ENCODE data around the gene FBXL19. TPM values are rescaled to one million over a fixed set of nuclear protein-coding genes. Genes with fewer than 3 reads are reported as not detected.
A peak's percentile ranks its signal among the peaks of the same experiment; 100 is the strongest.

The FBXL19 gene
- total and polyA plus RNA-seq, 2 of the 13 experiments (the other 11 are each of a cell fraction or from before 2014, with no cell fraction given), result 6.0 to 13.7 TPM

DNA sequence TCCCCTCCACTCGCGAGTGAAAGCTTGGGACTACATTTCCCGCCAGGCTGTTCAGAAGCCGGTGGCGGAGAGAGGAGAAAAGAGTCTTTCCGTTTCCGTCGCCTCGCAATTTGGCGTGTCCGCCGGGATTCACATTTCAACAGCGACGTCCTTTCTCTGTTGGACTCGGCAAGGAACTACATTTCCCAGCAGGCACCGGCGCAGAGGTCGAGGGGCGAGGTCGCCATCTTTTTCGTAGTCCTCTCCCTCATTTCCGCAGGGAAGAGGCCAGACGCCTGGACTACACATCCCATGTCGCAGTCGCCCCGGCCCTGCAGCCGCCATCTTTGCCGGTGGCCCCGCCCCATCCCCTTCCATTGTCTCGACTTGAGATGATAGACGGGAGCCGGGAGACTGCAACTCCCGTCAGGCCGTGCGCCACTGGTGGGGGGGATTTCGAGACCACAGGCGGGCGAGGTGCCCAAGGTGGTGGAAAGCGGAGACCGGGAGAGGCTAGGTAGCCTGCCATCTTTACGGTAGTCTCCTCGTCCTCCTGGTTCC is 882 bp upstream of the FBXL19 start (continued):
- TF ChIP-seq ZBTB1 (CRISPR knock-in tag; IDR thresholded peaks at IDR 0.05; ENCODE audit: borderline replicate concordance), result no peak
- peak; percentile 42; the same call in 1 of the 2 replicates for TF ChIP-seq ZNF891 (CRISPR knock-in tag; IDR thresholded peaks at IDR 0.05)
- TF ChIP-seq ZFP36 (IDR thresholded peaks at IDR 0.05; ENCODE audit: borderline replicate concordance, low read depth, low read length, partially characterized antibody), result peak; percentile 5
- TF ChIP-seq, protein P1, sequence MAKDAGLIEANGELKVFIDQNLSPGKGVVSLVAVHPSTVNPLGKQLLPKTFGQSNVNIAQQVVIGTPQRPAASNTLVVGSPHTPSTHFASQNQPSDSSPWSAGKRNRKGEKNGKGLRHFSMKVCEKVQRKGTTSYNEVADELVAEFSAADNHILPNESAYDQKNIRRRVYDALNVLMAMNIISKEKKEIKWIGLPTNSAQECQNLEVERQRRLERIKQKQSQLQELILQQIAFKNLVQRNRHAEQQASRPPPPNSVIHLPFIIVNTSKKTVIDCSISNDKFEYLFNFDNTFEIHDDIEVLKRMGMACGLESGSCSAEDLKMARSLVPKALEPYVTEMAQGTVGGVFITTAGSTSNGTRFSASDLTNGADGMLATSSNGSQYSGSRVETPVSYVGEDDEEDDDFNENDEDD (CRISPR knock-in tag; IDR thresholded peaks at IDR 0.05; ENCODE audit: borderline replicate concordance), result peak; percentile 12; the same call in 1 of the 2 replicates
- TF ChIP-seq POLR2A (IDR thresholded peaks at IDR 0.05; ENCODE audit: insufficient read depth in 1 of 2, low read depth in 2 of 2, low read length in 2 of 2), result peak in 1 of 2 experiments; percentile 58; a peak in 2 of 4 replicates
- TF ChIP-seq HNF4G (IDR thresholded peaks at IDR 0.05; ENCODE audit: borderline replicate concordance, low read depth, low read length), result peak; percentile 33; the same call in 1 of the 2 replicates
- TF ChIP-seq HNF4G (CRISPR knock-in tag; IDR thresholded peaks at IDR 0.05; ENCODE audit: borderline replicate concordance, low read depth), result peak; percentile 49; the same call in 1 of the 2 replicates
- TF ChIP-seq ZNF747 (CRISPR knock-in tag; IDR thresholded peaks at IDR 0.05; ENCODE audit: borderline replicate concordance), result peak; percentile 11; the same call in 1 of the 2 replicates
- TF ChIP-seq ZNF24 (IDR thresholded peaks at IDR 0.05), result no peak
- TF ChIP-seq ZNF572 (CRISPR knock-in tag; IDR thresholded peaks at IDR 0.05), result 0 out of 2 replicates have a peak, but pooled peaks have one; percentile 56
- TF ChIP-seq KAT8 (CRISPR knock-in tag; IDR thresholded peaks at IDR 0.05), result peak; percentile 85
- 0 out of 2 replicates have a peak, but pooled peaks have one; percentile 57 for TF ChIP-seq RFXAP (CRISPR knock-in tag; IDR thresholded peaks at IDR 0.05; ENCODE audit: borderline replicate concordance)
- peak; percentile 71; the same call in 1 of the 2 replicates for TF ChIP-seq ZNF335 (CRISPR knock-in tag; IDR thresholded peaks at IDR 0.05)
- TF ChIP-seq NCOA2 (CRISPR knock-in tag; IDR thresholded peaks at IDR 0.05), result peak; percentile 11; the same call in 1 of the 2 replicates
- TF ChIP-seq ETS1 (CRISPR knock-in tag; IDR thresholded peaks at IDR 0.05), result no peak
- peak; percentile 82 for TF ChIP-seq RBFOX2 (IDR thresholded peaks at IDR 0.05; ENCODE audit: low read depth, low read length)
- TF ChIP-seq, protein P2, sequence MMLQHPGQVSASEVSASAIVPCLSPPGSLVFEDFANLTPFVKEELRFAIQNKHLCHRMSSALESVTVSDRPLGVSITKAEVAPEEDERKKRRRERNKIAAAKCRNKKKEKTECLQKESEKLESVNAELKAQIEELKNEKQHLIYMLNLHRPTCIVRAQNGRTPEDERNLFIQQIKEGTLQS (CRISPR knock-in tag; IDR thresholded peaks at IDR 0.05), result 0 out of 2 replicates have a peak, but pooled peaks have one; percentile 7
- TF ChIP-seq, protein P3, sequence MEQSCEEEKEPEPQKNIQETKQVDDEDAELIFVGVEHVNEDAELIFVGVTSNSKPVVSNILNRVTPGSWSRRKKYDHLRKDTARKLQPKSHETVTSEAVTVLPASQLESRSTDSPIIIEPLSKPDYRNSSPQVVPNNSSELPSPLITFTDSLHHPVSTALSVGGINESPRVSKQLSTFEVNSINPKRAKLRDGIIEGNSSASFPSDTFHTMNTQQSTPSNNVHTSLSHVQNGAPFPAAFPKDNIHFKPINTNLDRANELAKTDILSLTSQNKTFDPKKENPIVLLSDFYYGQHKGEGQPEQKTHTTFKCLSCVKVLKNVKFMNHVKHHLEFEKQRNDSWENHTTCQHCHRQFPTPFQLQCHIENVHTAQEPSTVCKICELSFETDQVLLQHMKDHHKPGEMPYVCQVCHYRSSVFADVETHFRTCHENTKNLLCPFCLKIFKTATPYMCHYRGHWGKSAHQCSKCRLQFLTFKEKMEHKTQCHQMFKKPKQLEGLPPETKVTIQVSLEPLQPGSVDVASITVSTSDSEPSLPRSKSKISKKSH (CRISPR knock-in tag; IDR thresholded peaks at IDR 0.05; ENCODE audit: borderline replicate concordance), result peak; percentile 70
- TF ChIP-seq, protein P4, sequence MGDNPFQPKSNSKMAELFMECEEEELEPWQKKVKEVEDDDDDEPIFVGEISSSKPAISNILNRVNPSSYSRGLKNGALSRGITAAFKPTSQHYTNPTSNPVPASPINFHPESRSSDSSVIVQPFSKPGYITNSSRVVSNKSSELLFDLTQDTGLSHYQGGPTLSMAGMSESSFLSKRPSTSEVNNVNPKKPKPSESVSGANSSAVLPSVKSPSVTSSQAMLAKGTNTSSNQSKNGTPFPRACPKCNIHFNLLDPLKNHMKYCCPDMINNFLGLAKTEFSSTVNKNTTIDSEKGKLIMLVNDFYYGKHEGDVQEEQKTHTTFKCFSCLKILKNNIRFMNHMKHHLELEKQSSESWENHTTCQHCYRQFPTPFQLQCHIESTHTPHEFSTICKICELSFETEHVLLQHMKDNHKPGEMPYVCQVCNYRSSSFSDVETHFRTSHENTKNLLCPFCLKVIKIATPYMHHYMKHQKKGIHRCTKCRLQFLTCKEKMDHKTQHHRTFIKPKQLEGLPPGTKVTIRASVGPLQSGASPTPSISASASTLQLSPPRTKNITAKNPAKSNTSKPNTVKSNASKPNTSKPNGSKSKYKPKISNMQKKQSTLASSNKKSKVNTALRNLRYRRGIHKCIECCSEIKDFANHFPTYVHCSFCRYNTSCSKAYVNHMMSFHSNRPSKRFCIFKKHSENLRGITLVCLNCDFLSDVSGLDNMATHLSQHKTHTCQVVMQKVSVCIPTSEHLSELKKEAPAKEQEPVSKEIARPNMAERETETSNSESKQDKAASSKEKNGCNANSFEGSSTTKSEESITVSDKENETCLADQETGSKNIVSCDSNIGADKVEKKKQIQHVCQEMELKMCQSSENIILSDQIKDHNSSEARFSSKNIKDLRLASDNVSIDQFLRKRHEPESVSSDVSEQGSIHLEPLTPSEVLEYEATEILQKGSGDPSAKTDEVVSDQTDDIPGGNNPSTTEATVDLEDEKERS (CRISPR knock-in tag; IDR thresholded peaks at IDR 0.05), result no peak; the same call in 1 of the 2 replicates
- TF ChIP-seq, protein P5, sequence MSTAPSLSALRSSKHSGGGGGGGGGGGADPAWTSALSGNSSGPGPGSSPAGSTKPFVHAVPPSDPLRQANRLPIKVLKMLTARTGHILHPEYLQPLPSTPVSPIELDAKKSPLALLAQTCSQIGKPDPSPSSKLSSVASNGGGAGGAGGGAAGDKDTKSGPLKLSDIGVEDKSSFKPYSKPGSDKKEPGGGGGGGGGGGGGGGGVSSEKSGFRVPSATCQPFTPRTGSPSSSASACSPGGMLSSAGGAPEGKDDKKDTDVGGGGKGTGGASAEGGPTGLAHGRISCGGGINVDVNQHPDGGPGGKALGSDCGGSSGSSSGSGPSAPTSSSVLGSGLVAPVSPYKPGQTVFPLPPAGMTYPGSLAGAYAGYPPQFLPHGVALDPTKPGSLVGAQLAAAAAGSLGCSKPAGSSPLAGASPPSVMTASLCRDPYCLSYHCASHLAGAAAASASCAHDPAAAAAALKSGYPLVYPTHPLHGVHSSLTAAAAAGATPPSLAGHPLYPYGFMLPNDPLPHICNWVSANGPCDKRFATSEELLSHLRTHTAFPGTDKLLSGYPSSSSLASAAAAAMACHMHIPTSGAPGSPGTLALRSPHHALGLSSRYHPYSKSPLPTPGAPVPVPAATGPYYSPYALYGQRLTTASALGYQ (CRISPR knock-in tag; IDR thresholded peaks at IDR 0.05), result peak; percentile 41
- peak; percentile 97 for TF ChIP-seq ATF1 (CRISPR knock-in tag; IDR thresholded peaks at IDR 0.05)

Measured in HepG2 (cell line).